Midbrain (tissue), 1 donor: ENCODE measurements around the gene ZNF664.

Experiments
- DNase-seq: peaks from one replicate; lab custom pipeline; 2025; lab: John Stamatoyannopoulos, UW

The ZNF664 gene

GRCh38 chr12:124034297-124034696, 61.3 kb downstream of the ZNF664 start:
- DNase-seq: no peak

DNA sequence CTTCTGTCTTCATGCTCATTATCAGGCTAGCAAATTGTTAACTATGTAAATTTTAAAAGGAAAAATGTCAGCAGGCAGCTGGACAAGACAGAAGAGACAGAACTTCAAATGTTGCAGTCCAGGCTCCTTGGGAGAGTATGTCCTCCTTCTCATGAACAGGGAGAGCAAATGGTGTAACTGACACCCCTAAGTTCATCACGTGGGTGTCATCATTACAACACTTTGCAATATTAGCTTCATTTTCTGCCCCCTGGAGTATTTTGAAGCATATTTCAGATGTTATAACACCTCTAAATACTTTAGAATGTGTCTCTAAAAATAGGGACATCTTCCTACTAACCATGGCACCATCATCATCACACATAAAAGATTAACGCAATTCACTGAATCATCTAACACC, 62.1 kb downstream of the ZNF664 start:
- no peak for DNase-seq

GRCh38 chr12:124036171-124036598, 63.2 kb downstream of the ZNF664 start:
- no peak for DNase-seq

DNA sequence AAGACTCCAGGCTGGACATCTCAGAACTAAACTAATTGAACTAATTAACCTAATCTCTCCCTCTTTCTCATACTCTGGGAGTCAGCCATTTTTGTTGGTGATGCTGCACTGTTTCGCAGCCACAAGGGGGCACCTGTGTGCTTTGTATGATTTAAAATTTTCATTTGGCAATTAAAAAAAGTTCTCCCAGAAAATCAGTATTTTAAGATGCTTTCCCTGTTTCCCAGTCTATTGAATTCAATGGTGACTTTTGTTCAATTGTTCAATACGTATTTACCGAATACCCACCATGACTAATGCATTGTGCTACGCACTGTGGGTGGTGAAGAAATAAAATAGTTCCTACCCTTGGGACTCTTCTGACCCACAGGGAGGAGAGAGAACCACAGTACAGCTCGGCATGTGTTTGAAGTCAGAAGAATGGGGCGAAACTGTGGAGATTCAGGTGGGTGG, 63.7 kb downstream of the ZNF664 start:
- peak; percentile 63 for DNase-seq

- DNase-seq: no peak
These were observed 64.3 kb downstream of the ZNF664 start for GRCh38 chr12:124037331-124037730.

DNA sequence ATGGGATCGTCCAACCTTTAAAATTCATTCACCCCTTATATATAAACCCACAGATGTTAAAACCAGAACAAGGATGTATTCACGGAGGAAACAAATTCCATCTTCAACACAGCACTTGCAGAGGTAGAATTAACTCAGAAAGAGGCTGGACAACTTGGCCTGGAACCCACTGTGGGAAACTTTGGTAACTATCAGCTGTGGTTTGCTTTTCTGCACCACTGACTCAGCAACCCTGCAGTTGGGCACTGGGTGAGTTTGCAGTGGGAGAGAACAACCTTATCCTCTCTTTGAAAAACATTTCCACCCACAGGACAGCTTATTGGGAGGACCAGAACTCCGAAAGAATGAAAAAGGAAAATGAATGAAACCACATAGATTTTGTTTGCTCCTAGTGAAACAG, 66.3 kb downstream of the ZNF664 start:
- no peak for DNase-seq

- no peak for DNase-seq
These were observed 67.3 kb downstream of the ZNF664 start for GRCh38 chr12:124040291-124040690.

GRCh38 chr12:124040737-124041136, 67.7 kb downstream of the ZNF664 start:
- no peak for DNase-seq

GRCh38 chr12:124041907-124042306, 68.9 kb downstream of the ZNF664 start:
- no peak for DNase-seq

- no peak for DNase-seq
These were observed 71.0 kb downstream of the ZNF664 start for GRCh38 chr12:124044021-124044420.

GRCh38 chr12:124044809-124045321, 71.8 kb downstream of the ZNF664 start:
- no peak for DNase-seq

DNA sequence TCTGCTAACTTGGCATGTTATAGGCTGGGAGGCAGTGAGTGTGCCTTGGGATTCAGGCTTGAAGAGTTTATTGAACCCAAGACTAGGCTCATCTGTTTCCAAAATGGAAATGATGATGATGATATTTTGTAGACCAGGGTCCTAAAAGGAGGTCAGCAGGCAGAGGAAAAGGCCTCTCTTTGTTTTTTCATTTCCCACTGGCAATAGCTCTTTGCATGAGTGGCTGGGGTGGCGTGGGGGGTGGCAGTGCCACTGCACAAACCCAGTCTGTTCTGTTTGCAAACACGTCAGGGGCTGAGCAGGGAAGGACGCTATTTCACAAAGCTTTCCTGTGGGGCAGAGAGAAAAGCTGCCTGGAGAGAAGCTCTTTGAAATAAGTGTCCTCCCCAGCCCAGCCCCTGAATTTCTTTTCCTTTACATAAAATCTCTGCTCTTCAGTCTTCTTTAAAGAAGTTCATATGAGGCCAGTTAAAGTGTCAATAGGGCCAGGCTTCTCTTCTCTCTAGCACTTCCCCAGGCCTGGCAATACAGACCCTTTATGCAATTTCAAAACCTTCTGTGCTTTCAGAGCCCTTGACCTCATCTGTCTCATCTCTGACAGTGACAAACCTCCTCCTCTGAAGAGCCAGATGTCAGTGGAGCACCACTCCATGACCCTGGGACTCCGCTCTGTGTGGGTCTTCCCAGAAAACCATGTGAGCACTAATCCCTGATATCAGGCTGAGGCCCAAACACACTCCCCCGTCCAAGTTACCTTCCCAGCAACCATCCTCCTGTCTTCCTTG, 72.8 kb downstream of the ZNF664 start:
- DNase-seq: peak; percentile 86

DNA sequence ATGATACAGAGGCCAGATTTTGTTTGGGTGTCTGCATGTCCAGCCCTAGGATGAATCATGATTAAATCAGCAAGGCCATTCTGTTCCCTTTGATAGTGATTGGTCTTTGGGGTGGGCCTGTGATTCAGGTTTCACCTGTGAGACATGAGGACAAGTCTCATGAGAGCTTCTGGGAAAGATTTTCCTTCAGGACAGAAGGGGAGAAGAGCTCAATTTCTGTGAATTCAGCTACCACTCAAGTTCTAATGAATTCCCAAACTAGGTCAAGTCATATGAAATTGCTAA, 73.4 kb downstream of the ZNF664 start:
- no peak for DNase-seq

- no peak for DNase-seq
These were observed 74.1 kb downstream of the ZNF664 start for GRCh38 chr12:124047045-124047566.

DNA sequence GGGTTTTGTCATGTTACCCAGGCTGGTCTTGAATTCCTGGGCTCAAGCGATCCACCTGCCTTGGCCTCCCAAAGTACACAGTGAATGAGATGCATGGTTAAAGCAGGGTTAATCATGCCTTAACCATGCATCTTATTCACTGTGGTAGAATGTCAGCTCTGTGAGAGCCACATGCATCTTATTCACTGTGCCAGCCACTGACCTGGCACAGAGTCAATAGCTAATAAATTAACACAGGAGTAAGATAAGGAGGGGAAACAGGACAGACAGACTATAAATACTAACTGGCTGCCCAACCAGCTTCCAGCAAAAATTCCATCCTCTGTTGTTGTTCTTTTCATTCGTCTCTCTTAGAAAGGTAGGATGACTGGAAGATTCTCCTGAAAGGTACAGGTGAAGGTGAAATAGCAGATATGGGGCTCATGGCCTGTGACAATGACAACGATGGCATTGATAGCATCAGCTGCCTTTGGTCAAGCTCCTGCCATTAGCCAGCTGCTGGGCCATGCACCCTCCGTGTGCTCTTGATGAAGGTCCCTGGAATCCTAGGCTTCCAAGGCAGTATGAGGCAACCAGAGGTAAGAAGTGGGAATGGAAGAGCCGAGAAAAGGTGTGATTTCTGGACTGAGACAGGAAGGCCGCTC, 76.6 kb downstream of the ZNF664 start:
- DNase-seq: no peak

DNA sequence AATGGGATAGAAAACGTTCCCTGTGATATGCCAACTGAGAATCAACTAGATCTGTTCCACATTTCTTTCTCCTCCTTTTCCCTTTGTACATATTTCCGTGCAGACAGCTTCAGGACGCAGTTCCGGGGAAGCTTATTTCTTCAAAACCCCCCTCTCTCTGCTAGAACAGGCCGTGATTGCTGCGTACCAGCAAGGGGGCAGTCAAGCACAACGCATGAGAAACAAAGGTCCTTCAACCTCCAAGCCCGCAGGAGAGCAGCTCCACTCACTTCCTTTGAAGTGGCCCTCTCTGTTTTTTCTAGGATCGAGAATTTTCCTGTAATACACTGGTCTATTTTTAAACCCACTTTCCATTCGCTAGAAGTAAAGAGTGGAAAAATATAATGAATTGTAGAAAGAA, 80.8 kb downstream of the ZNF664 start:
- DNase-seq: peak; percentile 76

- DNase-seq: no peak
These were observed 82.1 kb downstream of the ZNF664 start for GRCh38 chr12:124055066-124055465.

GRCh38 chr12:124057691-124058090, 84.7 kb downstream of the ZNF664 start:
- no peak for DNase-seq

- DNase-seq: no peak
These were observed 86.7 kb downstream of the ZNF664 start for GRCh38 chr12:124059752-124060151.
